H1 (cell line): ENCODE measurements around the gene CACNA1B. TPM values are rescaled to one million over a fixed set of nuclear protein-coding genes. Genes with fewer than 3 reads are reported as not detected.

Source experiments
- BCL11A ChIP-seq, 2 experiments: IDR thresholded peaks; one replicate each; pipeline ENCODE4 v1.6.1; 2011; ENCODE audit warnings: low read depth in 2 of 2, low read length in 2 of 2, mild to moderate bottlenecking in 2 of 2
- CREB1 ChIP-seq: IDR thresholded peaks from 2 replicates; pipeline ENCODE4 v1.6.1; 2012; ENCODE audit warnings: inconsistent platforms
- CTBP2 ChIP-seq: IDR thresholded peaks from 2 replicates; pipeline ENCODE4 v1.7.0; 2011; ENCODE audit warnings: borderline replicate concordance, mild to moderate bottlenecking, moderate library complexity, mixed read lengths, low read length; ENCODE audit not compliant: insufficient read depth, insufficient read length
- polyA plus RNA-seq, 7 experiments: library from polyadenylated mRNA; depleted of rRNA in 3 of 7; stranded (reverse) in 5 of 7; unstranded in 2 of 7; fragments of >200 nt in 5 of 7; fragments of 200-250 nt in 2 of 7; gene quantifications; 1 replicate in 5 of 7; 2 replicates in 1 of 7; 4 replicates in 1 of 7; pipeline versions ENCODE4 v1.2.1 to v1.2.3, GENCODE V29; 2011 to 2013; ENCODE audit warnings: missing spikeins in 2 of 7, mixed read lengths in 2 of 7
- total RNA-seq: library from RNA; stranded (reverse); fragmentation: NEBNext Ultra II Directional; extraction: Animal tissue kit (Norgen Biotek cat#: 25700); gene quantifications from 2 replicates; pipeline ENCODE4 v1.2.1, GENCODE V29; 2021

CACNA1B gene
- total and polyA plus RNA-seq, 2 of the 8 experiments (the other 6 are each of a cell fraction or from before 2014, with no cell fraction given), result 1.5 to 5.7 TPM

GRCh38 chr9:137956688-137957385 lies 79.3 kb downstream of the CACNA1B start (continued):
- TF ChIP-seq CTBP2 (no peak), CREB1 (no peak), BCL11A (IDR thresholded peaks at IDR 0.05; ENCODE audit: low read depth in 2 of 2, low read length in 2 of 2) (no peak)
